H9 (cell line): ENCODE measurements around the gene LRRC61. TPM values are rescaled to one million over a fixed set of nuclear protein-coding genes. Genes with fewer than 3 reads are reported as not detected.

ENCODE experiments used
- DNase-seq: peaks from one replicate; pipeline ENCODE4 v3.0.0-alpha.2; 2017
- H2AFZ ChIP-seq: one replicate; pipeline ENCODE4 v1.6.1; 2013; ENCODE audit warnings: mild to moderate bottlenecking, low read length, control low read depth, moderate library complexity
- H2AK5ac ChIP-seq: 2 replicates; pipeline ENCODE4 v1.6.1; 2013; ENCODE audit warnings: low read length, control low read depth, mixed read lengths; ENCODE audit not compliant: insufficient read length
- H2BK120ac ChIP-seq: one replicate; pipeline ENCODE4 v1.6.1; 2013; ENCODE audit warnings: low read depth, mild to moderate bottlenecking, low read length, control low read depth, inconsistent platforms; ENCODE audit not compliant: poor library complexity, severe bottlenecking
- H2BK12ac ChIP-seq: 2 replicates; pipeline ENCODE4 v1.6.1; 2013; ENCODE audit warnings: low read length, control low read depth, mixed read lengths, low read depth; ENCODE audit not compliant: insufficient read length
- H2BK15ac ChIP-seq: 2 replicates; pipeline ENCODE4 v1.6.1; 2013; ENCODE audit warnings: low read depth, low read length, control low read depth
- H2BK20ac ChIP-seq: one replicate; pipeline ENCODE4 v1.6.1; 2013; ENCODE audit warnings: low read depth, mild to moderate bottlenecking, low read length, control low read depth, inconsistent platforms; ENCODE audit not compliant: poor library complexity, severe bottlenecking
- H2BK5ac ChIP-seq: 2 replicates; pipeline ENCODE4 v1.6.1; 2013; ENCODE audit warnings: low read length, control low read depth, mixed read lengths; ENCODE audit not compliant: insufficient read length
- H3K14ac ChIP-seq: 2 replicates; pipeline ENCODE4 v1.6.1; 2013; ENCODE audit warnings: low read length, control low read depth; ENCODE audit not compliant: insufficient read depth
- H3K18ac ChIP-seq: 2 replicates; pipeline ENCODE4 v1.6.1; 2013; ENCODE audit warnings: low read depth, mild to moderate bottlenecking, mixed read lengths, low read length, control low read depth; ENCODE audit not compliant: insufficient read length
- H3K23ac ChIP-seq: 2 replicates; pipeline ENCODE4 v1.6.1; 2013; ENCODE audit warnings: low read length, control low read depth, mixed read lengths, low read depth; ENCODE audit not compliant: insufficient read length
- H3K23me2 ChIP-seq: 2 replicates; pipeline ENCODE4 v1.6.1; 2013; ENCODE audit warnings: low read depth, mild to moderate bottlenecking, mixed read lengths, low read length, control low read depth; ENCODE audit not compliant: insufficient read length, poor library complexity, severe bottlenecking
- H3K27ac ChIP-seq: 2 replicates; pipeline ENCODE4 v1.5.1; 2013; ENCODE audit warnings: low read length, control low read depth, mixed read lengths, low read depth; ENCODE audit not compliant: insufficient read length
- H3K27me3 ChIP-seq: 2 replicates; pipeline ENCODE4 v1.6.1; 2013; ENCODE audit warnings: low read length, control low read depth, inconsistent platforms; ENCODE audit not compliant: insufficient read depth
- H3K4ac ChIP-seq: 2 replicates; pipeline ENCODE4 v1.6.1; 2013; ENCODE audit warnings: low read depth, mild to moderate bottlenecking, control low read depth, inconsistent platforms, low read length, moderate library complexity
- H3K4me1 ChIP-seq: 2 replicates; pipeline ENCODE4 v1.6.1; 2013; ENCODE audit warnings: low read length, control low read depth, inconsistent platforms; ENCODE audit not compliant: insufficient read depth
- H3K4me2 ChIP-seq: 2 replicates; pipeline ENCODE4 v1.6.1; 2013; ENCODE audit warnings: low read length, control low read depth, mixed read lengths; ENCODE audit not compliant: insufficient read length, insufficient read depth
- H3K56ac ChIP-seq: 2 replicates; pipeline ENCODE4 v1.6.1; 2013; ENCODE audit warnings: low read depth, mild to moderate bottlenecking, mixed read lengths, low read length, control low read depth; ENCODE audit not compliant: insufficient read length
- H3K79me1 ChIP-seq: 2 replicates; pipeline ENCODE4 v1.6.1; 2013; ENCODE audit warnings: low read depth, mild to moderate bottlenecking, moderate library complexity, low read length, control low read depth, inconsistent platforms; ENCODE audit not compliant: insufficient read depth, poor library complexity, severe bottlenecking
- H3K79me2 ChIP-seq: 2 replicates; pipeline ENCODE4 v1.6.1; 2013; ENCODE audit warnings: low read length, control low read depth, inconsistent platforms; ENCODE audit not compliant: insufficient read depth
- H3K9ac ChIP-seq: 2 replicates; pipeline ENCODE4 v1.6.1; 2013; ENCODE audit warnings: low read length, control low read depth, mixed read lengths; ENCODE audit not compliant: insufficient read length; ENCODE audit errors: extremely low read depth
- H3K9me3 ChIP-seq: one replicate; pipeline ENCODE4 v1.6.1; 2013; ENCODE audit warnings: low read depth, low read length, inconsistent platforms; ENCODE audit not compliant: control insufficient read depth
- H3T11ph ChIP-seq: one replicate; pipeline ENCODE4 v1.6.1; 2013; ENCODE audit warnings: mild to moderate bottlenecking, low read length, control low read depth, inconsistent platforms
- H4K20me1 ChIP-seq: one replicate; pipeline ENCODE4 v1.6.1; 2013; ENCODE audit not compliant: control insufficient read depth, insufficient read length, insufficient read depth
- H4K5ac ChIP-seq: 2 replicates; pipeline ENCODE4 v1.6.1; 2013; ENCODE audit warnings: low read depth, mild to moderate bottlenecking, mixed read lengths, low read length, control low read depth; ENCODE audit not compliant: insufficient read length
- H4K8ac ChIP-seq: replicated peaks from 2 replicates; pipeline ENCODE4 v1.6.1; 2013; ENCODE audit warnings: low read length, control low read depth, mixed read lengths, low read depth; ENCODE audit not compliant: insufficient read length
- H4K91ac ChIP-seq: 2 replicates; pipeline ENCODE4 v1.6.1; 2013; ENCODE audit warnings: low read depth, mild to moderate bottlenecking, moderate library complexity, mixed read lengths, low read length, control low read depth; ENCODE audit not compliant: insufficient read length
- H3K27ac Mint-ChIP-seq, 3 experiments: 2 replicates in 2 of 3; 3 replicates in 1 of 3; pipeline ENCODE4 v1.8.0; 2020 to 2021; ENCODE audit warnings: mixed read lengths in 3 of 3, mild to moderate bottlenecking in 1 of 3, moderate library complexity in 1 of 3
- H3K27me3 Mint-ChIP-seq: 2 replicates; pipeline ENCODE4 v1.8.0; 2021; ENCODE audit warnings: low read depth, mild to moderate bottlenecking, moderate library complexity, mixed read lengths
- H3K36me3 Mint-ChIP-seq, 3 experiments: 2 replicates in 2 of 3; 3 replicates in 1 of 3; pipeline ENCODE4 v1.8.0; 2020 to 2021; ENCODE audit warnings: low read depth in 3 of 3, mixed read lengths in 3 of 3; ENCODE audit not compliant: insufficient read depth in 1 of 3
- H3K4me1 Mint-ChIP-seq, 2 experiments: 2 replicates each; pipeline ENCODE4 v1.8.0; 2020; ENCODE audit warnings: mixed read lengths in 2 of 2
- H3K4me3 Mint-ChIP-seq, 2 experiments: 2 replicates in 1 of 2; 3 replicates in 1 of 2; pipeline ENCODE4 v1.8.0; 2020 to 2021; ENCODE audit warnings: mild to moderate bottlenecking in 2 of 2, mixed read lengths in 2 of 2, moderate library complexity in 1 of 2
- H3K9me3 Mint-ChIP-seq, 2 experiments: 2 replicates in 1 of 2; 3 replicates in 1 of 2; pipeline ENCODE4 v1.8.0; 2020; ENCODE audit warnings: mild to moderate bottlenecking in 2 of 2, mixed read lengths in 2 of 2, moderate library complexity in 1 of 2
- CTCF ChIP-seq: fragments of 200-600 bp; sonication (generic); conservative IDR thresholded peaks from 3 replicates; pipeline ENCODE4 v1.8.0; 2021; ENCODE audit warnings: antibody characterized with exemption, mild to moderate bottlenecking
- WGBS: extraction: QIAGEN DNeasy Blood & Tissue Kit; methylation state at CpG from one replicate; pipeline ENCODE4 v1.1.7; 2013; ENCODE audit warnings: missing lambda C conversion rate, low lambda C conversion rate, mixed read lengths; ENCODE audit not compliant: insufficient read length; ENCODE audit errors: extremely low coverage; 5-methylcytosine and 5-hydroxymethylcytosine counted together
- total RNA-seq: library from RNA; stranded (reverse); gene quantifications from 2 replicates; pipeline ENCODE4 v1.2.1, GENCODE V29; 2021

Gene LRRC61
- total RNA-seq, 1 experiment from 2014 or later, result 24.4 TPM

GRCh38 chr7:150358433-150358832 lies 35.3 kb downstream of the LRRC61 start:
- Histone ChIP-seq H3K27ac (no peak overlapping the region), H3K4ac (no peak overlapping the region), H3K23ac (no peak overlapping the region), H2BK12ac (no peak overlapping the region), H3K9ac (no peak overlapping the region), H3K18ac (no peak overlapping the region), H2BK20ac (no peak overlapping the region), H2BK5ac (no peak overlapping the region), H3K56ac (no peak overlapping the region), H4K8ac (no peak overlapping the region), H3K4me2 (no peak overlapping the region), H4K5ac (no peak overlapping the region), H3K79me1 (no peaks in the 10 kb centered on the region), H3K79me2 (no peaks in the 10 kb centered on the region), H2AK5ac (no peak overlapping the region), H4K91ac (no peak overlapping the region), H2BK120ac (no peak overlapping the region), H3K27me3 (no peaks in the 10 kb centered on the region), H3K4me1 (0 out of 2 replicates have a peak, but pooled peaks cover 3% of the 10 kb centered on the region), H2AFZ (no peak overlapping the region), H3T11ph (no peak overlapping the region), H3K23me2 (no peaks in the 10 kb centered on the region), H3K9me3 (no peaks in the 10 kb centered on the region), H4K20me1 (no peaks in the 10 kb centered on the region), H2BK15ac (no peak overlapping the region), H3K14ac (no peak overlapping the region)
- Mint-ChIP-seq H3K36me3 (peaks cover 0 to 4% (median 0%) of the 10 kb centered on the region in 3 experiments; a peak in 1 of 7 replicates), H3K4me3 (no peak overlapping the region), H3K9me3 (peaks cover 4 to 7% of the 10 kb centered on the region in 2 experiments; a peak in 3 of 5 replicates), H3K4me1 (peaks cover 28 to 39% of the 10 kb centered on the region in 2 experiments), H3K27me3 (peaks cover 1% of the 10 kb centered on the region; the same call in 1 of the 2 replicates), H3K27ac (no peak overlapping the region; a peak in 1 of 7 replicates)
- whole genome bisulfite sequencing, result no CpG with 5 or more reads among the region's 4 CpGs
- no peak for DNase-seq
- no peak for TF ChIP-seq CTCF
